ENCODE results near the gene ENG. TPM values are rescaled to one million over a fixed set of nuclear protein-coding genes. Genes with fewer than 3 reads are reported as not detected.

Gene ENG
- total RNA-seq, 1 experiment from 2014 or later: 29.9 TPM

DNA sequence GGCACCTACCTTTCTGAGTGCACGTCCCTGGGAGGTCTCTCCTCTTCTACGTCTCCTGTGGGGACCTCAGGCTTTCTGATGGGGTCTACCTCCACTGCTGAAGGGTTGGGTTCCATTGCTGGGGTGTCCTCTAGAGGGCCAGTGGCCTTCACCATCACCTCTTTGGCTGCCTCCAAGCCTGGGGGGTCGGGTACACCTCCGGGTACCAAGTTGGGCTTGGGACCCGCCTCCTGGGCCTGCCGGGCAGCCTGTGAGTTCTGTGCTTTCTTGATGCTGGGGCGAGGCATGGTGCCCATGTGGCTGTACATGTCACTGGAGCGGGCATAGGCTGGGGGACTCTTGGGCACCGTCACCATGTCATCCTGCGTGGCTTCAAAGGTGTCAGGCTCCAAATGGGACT, 80.5 kb downstream of the ENG start:
- TF ChIP-seq EZH2 (IDR thresholded peaks at IDR 0.05; ENCODE audit: borderline replicate concordance, low read depth, low read length, poor library complexity, severe bottlenecking): no peak
- TF ChIP-seq, protein P1, sequence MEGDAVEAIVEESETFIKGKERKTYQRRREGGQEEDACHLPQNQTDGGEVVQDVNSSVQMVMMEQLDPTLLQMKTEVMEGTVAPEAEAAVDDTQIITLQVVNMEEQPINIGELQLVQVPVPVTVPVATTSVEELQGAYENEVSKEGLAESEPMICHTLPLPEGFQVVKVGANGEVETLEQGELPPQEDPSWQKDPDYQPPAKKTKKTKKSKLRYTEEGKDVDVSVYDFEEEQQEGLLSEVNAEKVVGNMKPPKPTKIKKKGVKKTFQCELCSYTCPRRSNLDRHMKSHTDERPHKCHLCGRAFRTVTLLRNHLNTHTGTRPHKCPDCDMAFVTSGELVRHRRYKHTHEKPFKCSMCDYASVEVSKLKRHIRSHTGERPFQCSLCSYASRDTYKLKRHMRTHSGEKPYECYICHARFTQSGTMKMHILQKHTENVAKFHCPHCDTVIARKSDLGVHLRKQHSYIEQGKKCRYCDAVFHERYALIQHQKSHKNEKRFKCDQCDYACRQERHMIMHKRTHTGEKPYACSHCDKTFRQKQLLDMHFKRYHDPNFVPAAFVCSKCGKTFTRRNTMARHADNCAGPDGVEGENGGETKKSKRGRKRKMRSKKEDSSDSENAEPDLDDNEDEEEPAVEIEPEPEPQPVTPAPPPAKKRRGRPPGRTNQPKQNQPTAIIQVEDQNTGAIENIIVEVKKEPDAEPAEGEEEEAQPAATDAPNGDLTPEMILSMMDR (conservative IDR thresholded peaks at IDR 0.05; ENCODE audit: low read depth, low read length): no peak
- CTCF ChIA-PET: no interaction called here

GRCh38 chr9:127773272-127773671, 81.2 kb downstream of the ENG start:
- CTCF ChIA-PET: no interaction called here
- intact Hi-C loops (cut with micrococcal nuclease; ENCODE audit: unreplicated experiment): no loop called here

More for the DNA sequence above, 80.5 kb downstream of the ENG start:
- POLR2A ChIA-PET (ENCODE audit: low non-redundant PET): no interaction called here
- Histone ChIP-seq H3K9me3 (ENCODE audit: low read depth, low read length, poor library complexity, severe bottlenecking) (no peaks in the 10 kb centered on the region), H3K4me1 (ENCODE audit: insufficient read depth, low read length, poor library complexity, severe bottlenecking) (peaks cover 7% of the 10 kb centered on the region), H3K36me3 (ENCODE audit: insufficient read depth, low read length, poor library complexity, severe bottlenecking) (no peaks in the 10 kb centered on the region), H3K4me3 (ENCODE audit: low read depth, low read length, poor library complexity, severe bottlenecking) (no peak overlapping the region), H3K27me3 (replicated peaks; ENCODE audit: insufficient read depth, low read depth, low read length, poor library complexity) (no peaks in the 10 kb centered on the region), H3K27ac (ENCODE audit: low read depth, low read length, poor library complexity, severe bottlenecking) (no peak overlapping the region)
- BruUV-seq (replicated peaks): no TSS peak
- DNase-seq (ENCODE audit: low spot score): no peak
- intact Hi-C loops (cut with micrococcal nuclease; ENCODE audit: unreplicated experiment): no loop called here

DNA sequence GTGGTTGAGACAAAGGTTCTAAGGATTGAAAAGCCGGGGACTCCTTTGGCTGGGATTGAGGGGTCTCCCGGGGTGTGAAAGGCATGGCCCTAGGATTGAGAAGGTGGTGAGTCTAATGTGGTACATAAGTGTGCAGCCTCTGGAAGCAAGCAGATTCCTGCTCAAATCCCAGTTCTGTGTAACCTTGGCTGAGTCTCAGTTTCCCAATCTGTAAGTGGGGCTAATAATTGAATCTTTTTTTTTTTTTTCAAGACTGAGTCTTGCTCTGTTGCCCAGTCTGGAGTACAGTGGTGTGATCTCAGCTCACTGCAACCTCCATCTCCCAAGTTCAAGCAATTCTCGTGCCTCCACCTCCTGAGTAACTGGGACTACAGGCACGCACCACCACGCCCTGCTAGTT, 81.9 kb downstream of the ENG start:
- no peak overlapping the region for H3K27ac ChIP-seq (ENCODE audit: low read depth, low read length, poor library complexity, severe bottlenecking)
- intact Hi-C loops (cut with micrococcal nuclease; ENCODE audit: unreplicated experiment): no loop called here
- peaks cover 7% of the 10 kb centered on the region for H3K4me1 ChIP-seq (ENCODE audit: insufficient read depth, low read length, poor library complexity, severe bottlenecking)
- H3K4me3 ChIP-seq (ENCODE audit: low read depth, low read length, poor library complexity, severe bottlenecking): no peak overlapping the region
- no peak for DNase-seq (ENCODE audit: low spot score)
- no peaks in the 10 kb centered on the region for H3K36me3 ChIP-seq (ENCODE audit: insufficient read depth, low read length, poor library complexity, severe bottlenecking)
- BruUV-seq (replicated peaks): no TSS peak
- CTCF ChIA-PET: no interaction called here
- no peaks in the 10 kb centered on the region for H3K27me3 ChIP-seq (replicated peaks; ENCODE audit: insufficient read depth, low read depth, low read length, poor library complexity)
- no peaks in the 10 kb centered on the region for H3K9me3 ChIP-seq (ENCODE audit: low read depth, low read length, poor library complexity, severe bottlenecking)
- POLR2A ChIA-PET (ENCODE audit: low non-redundant PET): interaction anchor here (0.6 kb wide), 1 partner anchor 12 kb away, joined by 3 read pairs; no protein-coding TSS in a partner anchor
- TF ChIP-seq, protein P1 (conservative IDR thresholded peaks at IDR 0.05; ENCODE audit: low read depth, low read length): no peak
- no peak for TF ChIP-seq EZH2 (IDR thresholded peaks at IDR 0.05; ENCODE audit: borderline replicate concordance, low read depth, low read length, poor library complexity, severe bottlenecking)

More at GRCh38 chr9:127773272-127773671, 81.2 kb downstream of the ENG start:
- POLR2A ChIA-PET (ENCODE audit: low non-redundant PET): no interaction called here
- Histone ChIP-seq H3K9me3 (ENCODE audit: low read depth, low read length, poor library complexity, severe bottlenecking) (no peaks in the 10 kb centered on the region), H3K36me3 (ENCODE audit: insufficient read depth, low read length, poor library complexity, severe bottlenecking) (no peaks in the 10 kb centered on the region), H3K4me3 (ENCODE audit: low read depth, low read length, poor library complexity, severe bottlenecking) (no peak overlapping the region), H3K4me1 (ENCODE audit: insufficient read depth, low read length, poor library complexity, severe bottlenecking) (peaks cover 7% of the 10 kb centered on the region), H3K27me3 (replicated peaks; ENCODE audit: insufficient read depth, low read depth, low read length, poor library complexity) (no peaks in the 10 kb centered on the region), H3K27ac (ENCODE audit: low read depth, low read length, poor library complexity, severe bottlenecking) (no peak overlapping the region)
- no peak for TF ChIP-seq EZH2 (IDR thresholded peaks at IDR 0.05; ENCODE audit: borderline replicate concordance, low read depth, low read length, poor library complexity, severe bottlenecking)
- TF ChIP-seq, protein P1 (conservative IDR thresholded peaks at IDR 0.05; ENCODE audit: low read depth, low read length): no peak
- no TSS peak for BruUV-seq (replicated peaks)
- DNase-seq (ENCODE audit: low spot score): no peak

All from A673 (cell line).